Esophagus squamous epithelium (tissue), 5 donors: ENCODE results near the gene ZNF787. TPM values are rescaled to one million over a fixed set of nuclear protein-coding genes. Genes with fewer than 3 reads are reported as not detected.
A peak's percentile ranks its signal among the peaks of the same experiment; 100 is the strongest.

Experiments used
- DNase-seq: peaks from one replicate; lab custom pipeline; 2025; lab: John Stamatoyannopoulos, UW
- H3K27ac ChIP-seq, 4 donors: fragments of 200-600 bp; sonication (generic); one replicate each; pipeline ENCODE4 v1.5.1; 2016 to 2019; ENCODE audit warnings: mild to moderate bottlenecking in 1 of 4
- H3K27me3 ChIP-seq, 4 donors: fragments of 200-600 bp; sonication (generic); 1 replicate in 3 of 4; 2 replicates in 1 of 4; pipeline versions ENCODE4 v1.5.1 to v1.6.0; 2017 to 2021; ENCODE audit warnings: antibody characterized with exemption in 1 of 4
- H3K36me3 ChIP-seq, 3 donors: fragments of 200-600 bp; sonication (generic); one replicate each; pipeline ENCODE4 v1.5.1; 2016 to 2019
- H3K4me1 ChIP-seq, 3 donors: fragments of 200-600 bp; sonication (generic); one replicate each; pipeline ENCODE4 v1.5.1; 2017 to 2019
- H3K4me3 ChIP-seq, 4 donors: fragments of 200-600 bp; sonication (generic); 1 replicate in 3 of 4; 2 replicates in 1 of 4; pipeline ENCODE4 v1.5.1; 2016 to 2019; ENCODE audit warnings: mild to moderate bottlenecking in 2 of 4, moderate library complexity in 1 of 4
- H3K9me3 ChIP-seq, 3 donors: fragments of 200-600 bp; sonication (generic); one replicate each; pipeline ENCODE4 v1.5.1; 2016 to 2019
- CTCF ChIP-seq, 6 experiments: fragments of 450-650 bp in 4 of 6; fragments of 200-600 bp in 2 of 6; sonication (generic) in 2 of 6; IDR thresholded peaks; one replicate each; pipeline ENCODE4 v1.5.1; 2016 to 2019; ENCODE audit warnings: antibody characterized with exemption in 6 of 6, mild to moderate bottlenecking in 4 of 6, moderate library complexity in 4 of 6
- POLR2A ChIP-seq, 4 donors: fragments of 450-650 bp; IDR thresholded peaks; one replicate each; pipeline ENCODE4 v1.6.1; 2017; ENCODE audit warnings: antibody characterized with exemption in 4 of 4, mild to moderate bottlenecking in 4 of 4, moderate library complexity in 3 of 4
- WGBS, 2 donors: methylation state at CpG; one replicate each; pipeline ENCODE4 v1.1.5; 2018; 5-methylcytosine and 5-hydroxymethylcytosine counted together
- intact Hi-C: fragments of 100-400 bp; cut with DNase I; formaldehyde crosslinking; loops from one replicate; pipeline ENCODE4 v1.15.0; 2022
- total RNA-seq, 4 donors: library from RNA; depleted of rRNA; stranded (reverse); fragments of >200 nt; gene quantifications; one replicate each; pipeline ENCODE4 v1.1.0, GENCODE V29; 2016
- donor health status: DM: yes; HTN: yes; CAD: no.

Gene ZNF787
- total RNA-seq, 4 donors from 2014 or later = 9.9 to 21.3 (median 13.1) TPM

DNA sequence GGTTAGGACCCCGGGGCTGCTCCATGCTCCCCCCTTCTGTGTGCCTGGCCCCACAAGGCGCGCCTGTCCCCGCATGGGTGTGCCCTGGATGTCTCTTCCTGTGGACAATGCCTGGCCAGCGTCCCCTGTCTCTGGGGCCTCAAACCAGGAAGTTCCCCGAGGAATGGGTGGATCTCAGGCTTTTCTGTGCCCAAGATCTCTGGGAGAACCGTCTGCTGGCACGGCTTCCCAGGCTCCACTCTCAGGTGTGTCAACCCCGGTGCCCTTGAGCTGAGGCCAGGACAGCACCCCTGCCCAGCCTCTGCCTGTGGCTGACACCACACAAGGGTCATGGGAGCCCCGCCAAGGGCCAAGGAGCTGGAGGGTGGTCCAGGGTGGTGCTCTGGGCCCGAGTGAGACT lies 35.7 kb upstream of the ZNF787 start:
- no peak for DNase-seq
- TF ChIP-seq POLR2A (IDR thresholded peaks at IDR 0.05) = no peak
- no peak for TF ChIP-seq CTCF (IDR thresholded peaks at IDR 0.05)
- H3K9me3 ChIP-seq = no peaks in the 10 kb centered on the region
- peak overlapping the region in 1 of 4 donors; percentile 47 for H3K27ac ChIP-seq
- peaks cover 5 to 56% (median 15%) of the 10 kb centered on the region in 3 donors for H3K36me3 ChIP-seq
- H3K4me3 ChIP-seq = no peak overlapping the region
- H3K27me3 ChIP-seq = no peaks in the 10 kb centered on the region
- intact Hi-C loops = loop anchor here (10.0 kb wide), 1 partner anchor 52 kb away; no protein-coding TSS in a partner anchor
- peaks cover 0 to 14% (median 0%) of the 10 kb centered on the region in 3 donors for H3K4me1 ChIP-seq
- WGBS, 2 donors = 90 to 91% methylated on average over 2 to 5 of the region's 11 CpGs

GRCh38 chr19:56155124-56155687 lies 34.1 kb upstream of the ZNF787 start:
- Histone ChIP-seq H3K9me3 (no peaks in the 10 kb centered on the region), H3K4me3 (no peak overlapping the region), H3K27me3 (no peaks in the 10 kb centered on the region), H3K4me1 (peaks cover 0 to 14% (median 0%) of the 10 kb centered on the region in 3 donors), H3K27ac (no peak overlapping the region), H3K36me3 (peaks cover 5 to 43% (median 15%) of the 10 kb centered on the region in 3 donors)
- intact Hi-C loops = loop anchor here (10.0 kb wide), 1 partner anchor 50 kb away; no protein-coding TSS in a partner anchor
- TF ChIP-seq POLR2A (IDR thresholded peaks at IDR 0.05) (no peak), CTCF (IDR thresholded peaks at IDR 0.05) (peak in 3 of 6 experiments; percentile 10 to 51 (median 15))
- no peak for DNase-seq
- 62 to 70% methylated on average over 7 of the region's 17 CpGs for WGBS, 2 donors

DNA sequence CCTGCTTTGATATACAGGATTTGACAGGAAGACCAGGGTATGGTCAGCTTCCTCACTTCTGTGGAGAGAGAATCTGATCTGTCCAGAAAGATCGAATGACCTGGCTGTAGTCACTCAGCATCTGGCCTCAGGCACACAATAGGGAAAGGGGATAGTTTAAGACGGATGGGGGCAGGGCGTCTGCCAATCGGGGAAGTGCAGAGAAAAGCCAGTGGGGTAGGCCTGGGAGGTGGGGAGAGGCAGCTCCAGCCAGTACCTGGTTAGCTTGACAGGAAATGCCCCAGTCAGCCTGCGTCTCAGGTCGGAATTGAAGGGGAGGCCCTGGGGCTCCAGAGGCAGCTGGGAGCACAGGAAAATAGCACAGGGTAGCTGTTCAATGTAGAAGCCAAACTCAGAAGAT lies 32.4 kb upstream of the ZNF787 start:
- 66 to 69% methylated on average over 5 of the region's 6 CpGs for WGBS, 2 donors
- Histone ChIP-seq H3K9me3 (no peaks in the 10 kb centered on the region), H3K36me3 (peaks cover 2 to 39% (median 3%) of the 10 kb centered on the region in 3 donors), H3K4me3 (no peak overlapping the region), H3K27me3 (no peaks in the 10 kb centered on the region), H3K27ac (no peak overlapping the region), H3K4me1 (peaks cover 0 to 14% (median 0%) of the 10 kb centered on the region in 3 donors)
- no peak for DNase-seq
- intact Hi-C loops = loop anchor here (10.0 kb wide), 1 partner anchor 49 kb away; no protein-coding TSS in a partner anchor
- TF ChIP-seq CTCF (IDR thresholded peaks at IDR 0.05) (no peak), POLR2A (IDR thresholded peaks at IDR 0.05) (no peak)

DNA sequence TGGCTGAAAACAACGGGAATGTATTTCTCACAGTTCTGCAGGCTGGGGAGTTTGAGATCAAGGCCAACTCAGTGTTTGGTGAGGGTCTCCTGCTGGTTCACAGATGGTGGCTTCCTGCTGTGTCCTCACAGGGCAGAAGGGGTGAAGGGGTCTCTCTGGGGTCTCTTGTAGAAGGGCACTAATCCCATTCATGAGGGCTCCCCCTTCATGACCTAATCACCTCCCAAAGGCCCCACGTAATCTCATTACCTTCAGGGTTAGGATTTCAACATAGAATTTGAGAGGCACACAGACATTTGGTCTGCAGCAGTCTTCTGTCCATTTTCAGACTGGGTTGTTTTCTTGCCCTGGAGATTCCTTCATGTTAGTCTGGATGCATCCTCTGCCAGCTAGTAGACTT lies 31.5 kb upstream of the ZNF787 start:
- Histone ChIP-seq H3K27me3 (no peaks in the 10 kb centered on the region), H3K36me3 (peaks cover 4 to 42% (median 5%) of the 10 kb centered on the region in 3 donors), H3K4me1 (peaks cover 0 to 14% (median 0%) of the 10 kb centered on the region in 3 donors), H3K27ac (no peak overlapping the region), H3K4me3 (no peak overlapping the region), H3K9me3 (no peaks in the 10 kb centered on the region)
- TF ChIP-seq CTCF (IDR thresholded peaks at IDR 0.05) = no peak
- no peak for TF ChIP-seq POLR2A (IDR thresholded peaks at IDR 0.05)
- 71% methylated on average over 2 of the region's 2 CpGs; no CpG with 5 or more reads in 1 of the 2 donors for WGBS, 2 donors
- no peak for DNase-seq
- intact Hi-C loops = loop anchor here (10.0 kb wide), 1 partner anchor 48 kb away; no protein-coding TSS in a partner anchor

DNA sequence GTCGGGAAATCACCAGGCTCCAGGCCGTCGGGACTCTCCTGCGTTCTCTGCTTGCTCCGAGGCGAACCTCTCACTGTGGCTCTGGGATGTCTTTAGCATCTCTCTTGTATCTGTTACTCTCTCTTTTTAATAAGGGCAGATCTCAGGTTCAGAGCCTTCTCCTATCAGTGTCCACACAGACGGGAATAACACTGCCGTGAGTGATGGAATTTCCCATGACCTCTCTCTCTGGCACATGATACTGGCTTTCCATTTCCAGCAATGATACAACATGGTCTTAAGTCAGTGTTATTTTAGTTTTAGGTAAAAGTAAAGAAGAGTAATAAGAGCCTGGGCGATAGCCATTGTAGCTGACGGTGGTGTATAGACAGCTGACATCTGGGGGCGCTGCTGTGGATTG lies 29.3 kb upstream of the ZNF787 start:
- 89 to 92% methylated on average over 10 to 11 of the region's 11 CpGs for WGBS, 2 donors
- TF ChIP-seq CTCF (IDR thresholded peaks at IDR 0.05) (no peak), POLR2A (IDR thresholded peaks at IDR 0.05) (no peak)
- Histone ChIP-seq H3K9me3 (no peaks in the 10 kb centered on the region), H3K27ac (no peak overlapping the region), H3K27me3 (no peaks in the 10 kb centered on the region), H3K36me3 (peaks cover 4 to 56% (median 5%) of the 10 kb centered on the region in 3 donors), H3K4me3 (no peak overlapping the region), H3K4me1 (peaks cover 0 to 7% (median 0%) of the 10 kb centered on the region in 3 donors)
- no peak for DNase-seq
- intact Hi-C loops = loop anchor here (10.0 kb wide), 1 partner anchor 46 kb away; no protein-coding TSS in a partner anchor
